HL-60 (cell line): ENCODE data around the gene EHD1.

Experiments used
- POLR2AphosphoS5 ChIP-seq: IDR thresholded peaks from 2 replicates; pipeline ENCODE4 v1.6.1; 2012; ENCODE audit warnings: low read depth
- SPI1 ChIP-seq: IDR thresholded peaks from 2 replicates; pipeline ENCODE4 v1.6.1; 2012; ENCODE audit warnings: low read depth, mild to moderate bottlenecking, borderline replicate concordance
- TF ChIP-seq, protein P1 (sequence below): IDR thresholded peaks from one replicate; pipeline ENCODE4 v1.5.1; 2011; ENCODE audit warnings: low read length, control low read depth, inconsistent platforms; ENCODE audit not compliant: insufficient read depth
- TF ChIP-seq, protein P2 (sequence below): IDR thresholded peaks from 2 replicates; pipeline ENCODE4 v1.6.1; 2012; ENCODE audit warnings: low read depth; ENCODE audit not compliant: insufficient replicate concordance

DNA sequence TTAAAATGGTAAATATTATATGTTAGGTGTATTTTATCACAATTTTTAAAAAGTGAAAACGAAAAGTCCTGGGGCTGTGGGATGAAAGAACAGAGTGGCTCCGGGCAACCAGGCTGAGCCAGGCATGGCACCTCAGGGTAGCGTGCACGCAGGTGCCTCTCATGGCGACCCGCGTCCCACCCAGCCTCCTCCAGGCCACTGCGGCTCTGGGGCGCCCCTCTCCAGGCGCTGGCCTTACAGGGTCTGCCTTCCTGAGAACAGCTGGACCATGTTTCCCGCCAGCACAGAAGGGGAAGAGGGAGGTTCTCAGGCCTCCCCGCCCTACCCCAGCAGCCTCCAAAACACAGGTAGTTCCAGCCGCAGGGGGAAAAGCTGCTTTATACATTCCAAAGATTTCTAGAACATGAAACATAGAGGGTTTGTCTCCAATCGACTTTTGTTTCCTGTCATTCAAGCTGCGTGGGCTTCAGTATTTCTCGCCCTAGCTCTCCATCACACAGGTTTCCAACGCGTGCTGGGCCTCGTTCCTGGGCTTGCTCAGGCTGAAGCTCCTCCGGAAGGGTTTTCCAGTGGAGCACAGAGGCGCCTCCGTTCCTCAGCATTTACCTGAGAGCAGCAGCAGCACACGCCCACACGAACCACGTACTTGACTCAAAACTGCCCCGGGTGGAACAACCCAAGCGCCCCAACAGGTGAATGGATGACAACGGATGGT lies 10.5 kb downstream of the EHD1 start:
- TF ChIP-seq, protein P1, sequence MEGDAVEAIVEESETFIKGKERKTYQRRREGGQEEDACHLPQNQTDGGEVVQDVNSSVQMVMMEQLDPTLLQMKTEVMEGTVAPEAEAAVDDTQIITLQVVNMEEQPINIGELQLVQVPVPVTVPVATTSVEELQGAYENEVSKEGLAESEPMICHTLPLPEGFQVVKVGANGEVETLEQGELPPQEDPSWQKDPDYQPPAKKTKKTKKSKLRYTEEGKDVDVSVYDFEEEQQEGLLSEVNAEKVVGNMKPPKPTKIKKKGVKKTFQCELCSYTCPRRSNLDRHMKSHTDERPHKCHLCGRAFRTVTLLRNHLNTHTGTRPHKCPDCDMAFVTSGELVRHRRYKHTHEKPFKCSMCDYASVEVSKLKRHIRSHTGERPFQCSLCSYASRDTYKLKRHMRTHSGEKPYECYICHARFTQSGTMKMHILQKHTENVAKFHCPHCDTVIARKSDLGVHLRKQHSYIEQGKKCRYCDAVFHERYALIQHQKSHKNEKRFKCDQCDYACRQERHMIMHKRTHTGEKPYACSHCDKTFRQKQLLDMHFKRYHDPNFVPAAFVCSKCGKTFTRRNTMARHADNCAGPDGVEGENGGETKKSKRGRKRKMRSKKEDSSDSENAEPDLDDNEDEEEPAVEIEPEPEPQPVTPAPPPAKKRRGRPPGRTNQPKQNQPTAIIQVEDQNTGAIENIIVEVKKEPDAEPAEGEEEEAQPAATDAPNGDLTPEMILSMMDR, result no peak
- TF ChIP-seq POLR2AphosphoS5 (no peak), SPI1 (no peak)
- TF ChIP-seq, protein P2, sequence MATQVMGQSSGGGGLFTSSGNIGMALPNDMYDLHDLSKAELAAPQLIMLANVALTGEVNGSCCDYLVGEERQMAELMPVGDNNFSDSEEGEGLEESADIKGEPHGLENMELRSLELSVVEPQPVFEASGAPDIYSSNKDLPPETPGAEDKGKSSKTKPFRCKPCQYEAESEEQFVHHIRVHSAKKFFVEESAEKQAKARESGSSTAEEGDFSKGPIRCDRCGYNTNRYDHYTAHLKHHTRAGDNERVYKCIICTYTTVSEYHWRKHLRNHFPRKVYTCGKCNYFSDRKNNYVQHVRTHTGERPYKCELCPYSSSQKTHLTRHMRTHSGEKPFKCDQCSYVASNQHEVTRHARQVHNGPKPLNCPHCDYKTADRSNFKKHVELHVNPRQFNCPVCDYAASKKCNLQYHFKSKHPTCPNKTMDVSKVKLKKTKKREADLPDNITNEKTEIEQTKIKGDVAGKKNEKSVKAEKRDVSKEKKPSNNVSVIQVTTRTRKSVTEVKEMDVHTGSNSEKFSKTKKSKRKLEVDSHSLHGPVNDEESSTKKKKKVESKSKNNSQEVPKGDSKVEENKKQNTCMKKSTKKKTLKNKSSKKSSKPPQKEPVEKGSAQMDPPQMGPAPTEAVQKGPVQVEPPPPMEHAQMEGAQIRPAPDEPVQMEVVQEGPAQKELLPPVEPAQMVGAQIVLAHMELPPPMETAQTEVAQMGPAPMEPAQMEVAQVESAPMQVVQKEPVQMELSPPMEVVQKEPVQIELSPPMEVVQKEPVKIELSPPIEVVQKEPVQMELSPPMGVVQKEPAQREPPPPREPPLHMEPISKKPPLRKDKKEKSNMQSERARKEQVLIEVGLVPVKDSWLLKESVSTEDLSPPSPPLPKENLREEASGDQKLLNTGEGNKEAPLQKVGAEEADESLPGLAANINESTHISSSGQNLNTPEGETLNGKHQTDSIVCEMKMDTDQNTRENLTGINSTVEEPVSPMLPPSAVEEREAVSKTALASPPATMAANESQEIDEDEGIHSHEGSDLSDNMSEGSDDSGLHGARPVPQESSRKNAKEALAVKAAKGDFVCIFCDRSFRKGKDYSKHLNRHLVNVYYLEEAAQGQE, result no peak
